D721Med (cell line): Measurements from ENCODE around the gene UHRF1.

Experiments
- DNase-seq: peaks from one replicate; pipeline ENCODE4 v3.0.0; 2011; ENCODE audit warnings: low spot score; ENCODE audit not compliant: insufficient read length
- FAIRE-seq: peaks from 2 replicates; lab custom pipeline; 2011; peaks lifted over from hg19 to GRCh38; lab: Jason Lieb, UNC
- CTCF ChIP-seq: IDR thresholded peaks from 2 replicates; pipeline ENCODE4 v1.5.1; 2012; ENCODE audit warnings: mild to moderate bottlenecking, control low read depth; ENCODE audit not compliant: insufficient read depth; ENCODE audit errors: missing control alignments

UHRF1 gene

DNA sequence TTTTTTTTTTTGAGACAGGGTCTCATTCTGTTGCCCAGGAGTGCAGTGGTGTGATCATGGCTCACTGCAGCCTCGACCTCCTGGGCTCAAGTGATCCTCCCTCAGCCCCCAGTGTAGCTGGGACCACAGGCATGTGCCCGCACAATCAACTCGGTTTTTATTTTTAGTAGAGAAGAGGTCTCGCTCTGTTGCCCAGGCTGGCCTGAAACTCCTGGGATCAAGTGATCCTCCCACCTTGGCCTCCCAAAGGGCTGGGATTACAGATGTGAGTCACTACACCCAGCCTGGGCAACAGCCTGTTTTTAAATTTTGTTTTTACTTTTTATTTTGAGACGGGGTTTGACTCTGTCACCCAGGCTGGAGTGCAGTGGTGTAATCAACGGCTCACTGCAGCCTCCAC lies 57.3 kb downstream of the UHRF1 start:
- no peak for TF ChIP-seq CTCF
- DNase-seq (no peak), FAIRE-seq (no peak)

DNA sequence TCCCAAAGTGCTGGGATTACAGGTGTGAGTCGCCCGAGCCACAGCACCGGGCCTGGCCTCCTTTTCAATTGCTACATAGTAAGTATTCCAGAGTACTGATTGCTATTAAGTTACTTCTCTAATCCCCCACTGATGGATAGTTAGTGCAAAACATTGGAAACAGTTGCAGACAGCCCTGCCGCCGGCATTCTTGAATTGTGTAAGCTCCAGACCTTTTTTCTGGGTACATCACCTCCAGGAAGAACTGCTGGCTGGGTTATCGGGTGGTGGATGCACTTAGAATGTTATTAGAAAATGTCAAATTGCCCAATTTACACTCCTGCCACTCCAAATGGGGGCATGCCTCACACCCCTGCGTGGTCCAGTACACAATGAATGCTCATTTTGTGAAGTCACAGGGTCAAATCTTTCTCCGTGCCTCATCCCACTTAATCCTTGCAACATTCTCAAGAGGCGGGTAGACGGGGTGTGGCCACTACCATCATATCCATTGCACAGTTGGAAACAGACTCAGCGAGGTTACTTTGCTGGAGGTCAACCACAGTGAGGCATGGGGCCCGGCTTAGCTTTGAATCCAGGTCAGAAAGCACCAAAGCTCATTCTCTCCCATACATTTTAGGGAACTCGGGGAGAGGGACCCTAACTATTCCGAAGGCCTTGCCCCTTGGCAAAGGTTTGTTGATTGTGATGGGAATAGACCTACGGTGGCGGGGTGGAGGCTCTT lies 58.6 kb downstream of the UHRF1 start:
- FAIRE-seq = no peak
- TF ChIP-seq CTCF = no peak
- DNase-seq = no peak

GRCh38 chr19:4968462-4969291 lies 59.4 kb downstream of the UHRF1 start, which contains the start of gene KDM4B:
Gene KDM4B, plus strand, starts transcription at chr19:4969113. Its CDS starts 63,778 bp downstream, at chr19:5032891.
- DNase-seq (peak; percentile 87), FAIRE-seq (no peak)
- TF ChIP-seq CTCF = no peak

DNA sequence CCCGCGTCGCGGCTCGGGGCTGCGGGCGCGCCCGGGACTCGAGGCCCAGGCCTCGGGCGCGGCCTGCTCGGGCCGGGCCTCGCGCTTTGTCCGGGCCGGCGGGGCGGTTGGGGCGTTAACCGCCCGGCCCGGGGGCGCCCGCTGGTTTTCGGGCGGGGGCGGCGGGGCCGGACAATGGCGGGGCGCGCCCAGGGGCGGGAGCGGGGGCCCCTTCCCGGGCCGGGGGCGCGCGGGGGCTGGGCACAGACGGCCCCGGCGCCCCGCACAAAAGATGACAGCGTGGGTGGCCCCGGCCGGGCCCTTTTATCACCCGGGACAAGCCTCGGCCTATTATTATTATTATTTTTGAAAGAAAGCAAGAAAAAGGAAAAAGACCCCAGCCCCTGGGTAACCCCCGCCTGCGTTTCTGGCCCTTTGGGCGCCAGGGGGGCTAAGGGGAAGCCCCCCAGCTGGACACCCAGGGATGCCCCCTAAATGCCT lies 60.0 kb downstream of the UHRF1 start:
- TF ChIP-seq CTCF = no peak
- DNase-seq = no peak
- FAIRE-seq = no peak

GRCh38 chr19:4969772-4970531 lies 60.7 kb downstream of the UHRF1 start:
- no peak for TF ChIP-seq CTCF
- no peak for DNase-seq
- no peak for FAIRE-seq

DNA sequence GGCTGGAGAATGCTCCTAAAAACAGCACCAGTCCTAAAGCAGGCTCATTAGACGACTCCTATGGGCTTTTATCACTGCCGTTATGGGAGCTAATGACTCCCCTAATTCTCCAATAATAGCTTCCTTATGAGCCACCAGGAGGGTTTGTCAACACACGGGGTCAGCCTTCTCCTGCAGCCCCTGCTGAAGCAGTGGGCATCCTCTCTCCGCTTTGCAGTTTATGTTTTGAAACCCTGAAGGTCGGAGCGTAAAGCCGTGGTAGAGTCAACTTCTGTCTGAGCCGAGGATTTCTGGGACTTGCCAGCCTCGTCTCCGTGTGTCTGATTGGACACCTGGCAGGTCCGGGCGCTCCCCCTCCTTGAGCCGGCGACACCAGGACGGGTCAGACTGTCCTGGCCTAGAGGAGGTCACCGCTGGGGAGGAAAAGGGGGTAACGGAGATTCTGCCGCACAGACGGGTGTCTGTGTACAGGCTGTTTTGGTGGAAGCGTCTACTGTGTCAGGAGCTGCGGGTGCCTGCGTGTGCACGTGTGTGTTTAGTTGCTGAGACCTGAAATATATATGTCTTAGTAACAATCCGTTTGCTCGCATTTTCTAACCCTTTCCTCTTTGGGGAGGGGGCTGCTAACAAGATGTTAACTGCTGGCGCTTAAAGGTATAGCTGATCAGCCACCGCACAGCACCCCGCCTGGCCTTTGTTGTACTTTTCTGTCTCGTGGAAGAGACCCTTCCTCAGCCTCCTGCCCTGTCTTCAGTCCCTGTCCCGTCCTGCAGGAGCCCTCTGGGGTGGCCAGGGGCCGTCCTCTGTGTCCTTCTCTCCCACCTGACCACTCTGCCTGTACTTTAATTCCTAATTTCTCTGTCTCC lies 61.5 kb downstream of the UHRF1 start:
- no peak for TF ChIP-seq CTCF
- FAIRE-seq (no peak), DNase-seq (no peak)
